Activated naive CD8-positive, alpha-beta T cell (primary cell): ENCODE results near the gene PITPNC1.

ENCODE experiments used
- H3K27ac Mint-ChIP-seq: one replicate; pipeline ENCODE4 v1.8.0; 2021; ENCODE audit warnings: mixed read lengths
- H3K27me3 Mint-ChIP-seq: one replicate; pipeline ENCODE4 v1.8.0; 2021; ENCODE audit warnings: mixed read lengths
- H3K36me3 Mint-ChIP-seq: one replicate; pipeline ENCODE4 v1.8.0; 2021; ENCODE audit warnings: mixed read lengths
- H3K4me1 Mint-ChIP-seq: one replicate; pipeline ENCODE4 v1.8.0; 2021; ENCODE audit warnings: low read depth, mixed read lengths
- H3K4me3 Mint-ChIP-seq: one replicate; pipeline ENCODE4 v1.8.0; 2021; ENCODE audit warnings: mild to moderate bottlenecking, mixed read lengths
- H3K9me3 Mint-ChIP-seq: one replicate; pipeline ENCODE4 v1.8.0; 2021; ENCODE audit warnings: low read depth, mixed read lengths

The PITPNC1 gene

DNA sequence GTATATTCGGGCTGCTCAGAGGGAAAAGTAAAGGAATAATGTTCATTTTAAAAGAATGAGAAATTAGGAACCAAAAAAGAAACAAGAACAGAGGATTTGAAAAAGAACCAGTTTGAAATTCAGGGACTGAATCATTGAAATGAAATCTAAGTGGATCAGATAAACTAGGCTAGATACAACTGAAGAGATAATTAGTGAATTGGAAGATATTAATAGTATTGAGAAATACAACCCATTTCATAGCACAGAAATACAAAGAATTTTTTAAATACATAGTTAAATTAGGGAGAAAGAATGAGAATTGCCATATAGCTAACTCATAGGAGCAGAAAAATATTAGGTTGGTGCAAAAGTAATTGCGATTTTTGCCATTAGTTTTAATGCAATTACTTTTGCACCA, 223.3 kb downstream of the PITPNC1 start:
- Mint-ChIP-seq H3K9me3 (no peaks in the 10 kb centered on the region), H3K4me1 (peaks cover 18% of the 10 kb centered on the region), H3K36me3 (no peaks in the 10 kb centered on the region), H3K4me3 (no peak overlapping the region), H3K27ac (peak overlapping the region; percentile 50), H3K27me3 (no peaks in the 10 kb centered on the region)

- no peak overlapping the region for H3K4me3 Mint-ChIP-seq
- no peaks in the 10 kb centered on the region for H3K27me3 Mint-ChIP-seq
- H3K9me3 Mint-ChIP-seq, result no peaks in the 10 kb centered on the region
- no peaks in the 10 kb centered on the region for H3K36me3 Mint-ChIP-seq
- H3K4me1 Mint-ChIP-seq, result peaks cover 21% of the 10 kb centered on the region
- H3K27ac Mint-ChIP-seq, result peak overlapping the region; percentile 71
Observed at GRCh38 chr17:67601897-67602296, 224.8 kb downstream of the PITPNC1 start.

DNA sequence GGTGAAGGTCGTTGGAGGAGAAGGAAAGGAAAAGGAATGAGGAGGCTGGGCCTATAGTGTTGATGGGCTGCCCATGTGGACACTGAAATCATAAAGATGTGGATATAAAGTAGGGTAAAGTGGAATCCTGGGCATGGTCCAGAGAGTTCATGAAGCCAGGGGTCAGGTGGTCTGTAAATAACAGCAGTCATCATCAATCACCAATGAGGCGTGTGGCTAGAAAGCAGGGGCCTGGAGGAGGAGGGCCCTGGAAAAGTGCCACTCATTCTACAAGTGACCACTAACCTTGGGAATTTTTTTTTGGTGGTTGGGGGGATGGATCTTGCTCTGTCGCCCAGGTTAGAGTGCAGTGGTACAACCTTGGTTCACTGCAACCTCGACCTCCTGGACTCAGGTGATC, 225.4 kb downstream of the PITPNC1 start:
- Mint-ChIP-seq H3K27me3 (no peaks in the 10 kb centered on the region), H3K36me3 (no peaks in the 10 kb centered on the region), H3K4me3 (no peak overlapping the region), H3K27ac (peak overlapping the region; percentile 71), H3K4me1 (peaks cover 22% of the 10 kb centered on the region), H3K9me3 (no peaks in the 10 kb centered on the region)

DNA sequence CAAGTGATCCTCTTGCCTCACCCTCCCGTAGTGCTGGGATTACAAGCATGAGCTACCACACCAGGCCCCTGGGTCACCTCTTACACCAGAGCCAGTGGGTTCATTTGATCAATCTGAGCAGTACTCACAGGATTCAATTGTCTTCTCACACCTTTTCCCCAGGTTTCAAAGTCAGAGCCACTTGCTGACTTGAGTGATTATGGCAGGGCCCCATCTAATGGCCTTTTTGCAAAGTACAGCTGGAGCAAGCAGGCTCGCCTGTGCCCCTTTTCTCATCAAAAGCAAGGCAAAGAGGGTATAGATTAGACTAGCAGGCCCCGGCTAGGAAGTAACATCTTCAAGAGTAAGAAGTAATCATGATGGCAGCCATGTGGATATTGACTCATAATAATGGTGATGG, 225.9 kb downstream of the PITPNC1 start:
- no peaks in the 10 kb centered on the region for H3K36me3 Mint-ChIP-seq
- no peak overlapping the region for H3K4me3 Mint-ChIP-seq
- H3K27ac Mint-ChIP-seq, result peak overlapping the region; percentile 25
- no peaks in the 10 kb centered on the region for H3K27me3 Mint-ChIP-seq
- peaks cover 21% of the 10 kb centered on the region for H3K4me1 Mint-ChIP-seq
- H3K9me3 Mint-ChIP-seq, result no peaks in the 10 kb centered on the region

- Mint-ChIP-seq H3K4me1 (peaks cover 21% of the 10 kb centered on the region), H3K4me3 (no peak overlapping the region), H3K9me3 (no peaks in the 10 kb centered on the region), H3K27me3 (no peaks in the 10 kb centered on the region), H3K27ac (peak overlapping the region; percentile 43), H3K36me3 (peaks cover 2% of the 10 kb centered on the region)
Observed at GRCh38 chr17:67605256-67605912, 228.3 kb downstream of the PITPNC1 start.

- peaks cover 24% of the 10 kb centered on the region for H3K4me1 Mint-ChIP-seq
Observed at GRCh38 chr17:67606471-67606870, 229.4 kb downstream of the PITPNC1 start.

GRCh38 chr17:67606896-67607604, 230.0 kb downstream of the PITPNC1 start:
- H3K4me3 Mint-ChIP-seq, result no peak overlapping the region
- no peaks in the 10 kb centered on the region for H3K9me3 Mint-ChIP-seq
- H3K36me3 Mint-ChIP-seq, result peaks cover 2% of the 10 kb centered on the region
- H3K27ac Mint-ChIP-seq, result no peak overlapping the region
- peaks cover 18% of the 10 kb centered on the region for H3K4me1 Mint-ChIP-seq
- H3K27me3 Mint-ChIP-seq, result no peaks in the 10 kb centered on the region

More at GRCh38 chr17:67606471-67606870, 229.4 kb downstream of the PITPNC1 start:
- no peak overlapping the region for H3K27ac Mint-ChIP-seq
- peaks cover 2% of the 10 kb centered on the region for H3K36me3 Mint-ChIP-seq
- no peak overlapping the region for H3K4me3 Mint-ChIP-seq
- no peaks in the 10 kb centered on the region for H3K9me3 Mint-ChIP-seq
- H3K27me3 Mint-ChIP-seq, result no peaks in the 10 kb centered on the region

DNA sequence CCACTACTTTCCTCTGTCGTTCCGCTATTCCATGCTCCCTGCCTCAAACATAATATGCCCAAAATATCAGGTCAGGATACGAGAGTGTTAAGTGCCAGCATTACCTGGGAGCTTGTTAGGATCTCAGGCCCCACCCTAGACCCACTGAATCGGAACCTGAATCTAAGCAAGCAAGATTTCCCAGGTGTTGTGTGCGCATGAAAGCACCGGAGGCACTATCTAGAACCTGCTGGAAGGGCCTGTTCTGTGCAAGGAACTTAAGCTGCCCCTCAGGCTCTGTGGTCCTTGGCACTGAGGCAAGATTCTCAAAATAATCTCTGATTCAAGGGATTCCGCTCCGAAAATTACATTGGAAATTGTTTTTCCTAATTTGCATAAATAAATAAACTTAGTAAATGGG, 233.0 kb downstream of the PITPNC1 start:
- H3K4me1 Mint-ChIP-seq, result peaks cover 16% of the 10 kb centered on the region
- no peaks in the 10 kb centered on the region for H3K27me3 Mint-ChIP-seq
- H3K9me3 Mint-ChIP-seq, result no peaks in the 10 kb centered on the region
- H3K4me3 Mint-ChIP-seq, result no peak overlapping the region
- H3K36me3 Mint-ChIP-seq, result peaks cover 2% of the 10 kb centered on the region
- H3K27ac Mint-ChIP-seq, result no peak overlapping the region

DNA sequence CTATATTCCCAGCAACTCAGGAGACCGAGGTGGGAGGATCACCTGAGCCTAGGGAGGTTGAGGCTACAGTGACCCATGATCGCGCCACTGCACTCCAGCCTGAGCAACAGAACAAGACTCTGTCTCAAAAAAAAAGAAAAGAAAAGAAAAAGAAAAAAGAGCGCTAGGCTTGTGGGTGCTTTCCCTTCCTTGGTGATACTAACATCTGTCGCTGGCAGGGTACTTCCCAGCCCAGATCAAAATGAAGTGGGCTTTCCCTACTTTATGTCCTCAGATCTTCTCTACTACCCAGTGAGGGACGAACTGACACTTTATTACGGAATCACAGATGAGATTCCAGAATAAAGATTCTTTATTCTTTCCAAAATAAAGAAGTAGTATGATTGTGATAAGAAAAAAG, 236.9 kb downstream of the PITPNC1 start:
- peaks cover 4% of the 10 kb centered on the region for H3K36me3 Mint-ChIP-seq
- H3K4me3 Mint-ChIP-seq, result no peak overlapping the region
- H3K27ac Mint-ChIP-seq, result peak overlapping the region; percentile 54
- no peaks in the 10 kb centered on the region for H3K27me3 Mint-ChIP-seq
- H3K9me3 Mint-ChIP-seq, result no peaks in the 10 kb centered on the region
- peaks cover 12% of the 10 kb centered on the region for H3K4me1 Mint-ChIP-seq

GRCh38 chr17:67615011-67615561, 238.0 kb downstream of the PITPNC1 start:
- peaks cover 9% of the 10 kb centered on the region for H3K4me1 Mint-ChIP-seq
- H3K27ac Mint-ChIP-seq, result no peak overlapping the region
- no peaks in the 10 kb centered on the region for H3K9me3 Mint-ChIP-seq
- H3K4me3 Mint-ChIP-seq, result no peak overlapping the region
- H3K27me3 Mint-ChIP-seq, result no peaks in the 10 kb centered on the region
- H3K36me3 Mint-ChIP-seq, result peaks cover 2% of the 10 kb centered on the region

GRCh38 chr17:67615736-67616135, 238.7 kb downstream of the PITPNC1 start:
- Mint-ChIP-seq H3K27me3 (no peaks in the 10 kb centered on the region), H3K27ac (no peak overlapping the region), H3K9me3 (no peaks in the 10 kb centered on the region), H3K4me3 (no peak overlapping the region), H3K4me1 (peaks cover 9% of the 10 kb centered on the region), H3K36me3 (peaks cover 2% of the 10 kb centered on the region)

DNA sequence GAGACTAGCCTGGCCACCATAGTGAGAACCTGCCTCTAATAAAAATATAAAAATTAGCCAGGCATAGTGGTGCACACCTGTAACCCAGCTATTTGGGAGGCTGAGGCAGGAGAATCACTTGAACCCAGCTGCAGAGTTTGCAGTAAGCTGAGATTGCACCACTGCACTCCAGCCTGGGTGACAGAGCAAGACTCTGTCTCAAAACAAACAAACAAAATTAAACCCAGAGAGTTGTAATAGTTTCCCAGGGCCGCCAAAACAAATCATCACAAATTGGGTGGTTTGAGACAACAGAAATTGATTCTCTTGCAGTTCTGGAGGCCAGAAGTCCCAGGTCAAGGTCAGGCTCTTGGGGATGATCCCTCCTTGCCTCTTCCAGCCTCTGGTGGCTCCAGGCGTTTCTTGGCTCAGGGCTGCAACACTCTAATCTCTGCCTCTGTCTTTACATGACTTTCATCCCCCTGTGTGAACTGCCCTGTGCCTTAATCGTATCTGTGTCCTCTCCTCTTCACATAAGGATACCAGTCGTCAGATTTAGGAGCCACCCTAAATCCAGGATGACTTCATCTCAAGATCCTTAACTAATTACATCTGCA, 240.3 kb downstream of the PITPNC1 start:
- peak overlapping the region; percentile 75 for H3K27ac Mint-ChIP-seq

GRCh38 chr17:67619555-67619954, 242.5 kb downstream of the PITPNC1 start:
- no peaks in the 10 kb centered on the region for H3K9me3 Mint-ChIP-seq
- peak overlapping the region; percentile 34 for H3K27ac Mint-ChIP-seq
- peaks cover 2% of the 10 kb centered on the region for H3K36me3 Mint-ChIP-seq

More for the DNA sequence above, 240.3 kb downstream of the PITPNC1 start:
- H3K4me3 Mint-ChIP-seq, result no peak overlapping the region
- no peaks in the 10 kb centered on the region for H3K9me3 Mint-ChIP-seq
- no peaks in the 10 kb centered on the region for H3K27me3 Mint-ChIP-seq
- H3K36me3 Mint-ChIP-seq, result peaks cover 2% of the 10 kb centered on the region
- H3K4me1 Mint-ChIP-seq, result peaks cover 6% of the 10 kb centered on the region

GRCh38 chr17:67620088-67620487, 243.0 kb downstream of the PITPNC1 start:
- Mint-ChIP-seq H3K4me1 (peaks cover 1% of the 10 kb centered on the region), H3K27me3 (no peaks in the 10 kb centered on the region), H3K27ac (peak overlapping the region; percentile 34), H3K4me3 (no peak overlapping the region), H3K36me3 (peaks cover 2% of the 10 kb centered on the region), H3K9me3 (no peaks in the 10 kb centered on the region)

More at GRCh38 chr17:67619555-67619954, 242.5 kb downstream of the PITPNC1 start:
- H3K4me1 Mint-ChIP-seq, result no peaks in the 10 kb centered on the region
- no peaks in the 10 kb centered on the region for H3K27me3 Mint-ChIP-seq
- H3K4me3 Mint-ChIP-seq, result no peak overlapping the region

GRCh38 chr17:67620636-67621035, 243.6 kb downstream of the PITPNC1 start:
- Mint-ChIP-seq H3K27me3 (no peaks in the 10 kb centered on the region), H3K4me1 (peaks cover 1% of the 10 kb centered on the region), H3K36me3 (peaks cover 2% of the 10 kb centered on the region), H3K4me3 (no peak overlapping the region), H3K27ac (no peak overlapping the region), H3K9me3 (no peaks in the 10 kb centered on the region)
